GM19463 (cell line): Measurements from ENCODE around the gene RBM19.
A peak's percentile ranks its signal among the peaks of the same experiment; 100 is the strongest.

Source experiments
- ATAC-seq: cut with Tn5 transposase; IDR thresholded peaks from one replicate; pipeline ENCODE4 v1.9.1; 2021; ENCODE audit warnings: mild to moderate bottlenecking, moderate library complexity; ENCODE audit not compliant: unreplicated experiment

The RBM19 gene

DNA sequence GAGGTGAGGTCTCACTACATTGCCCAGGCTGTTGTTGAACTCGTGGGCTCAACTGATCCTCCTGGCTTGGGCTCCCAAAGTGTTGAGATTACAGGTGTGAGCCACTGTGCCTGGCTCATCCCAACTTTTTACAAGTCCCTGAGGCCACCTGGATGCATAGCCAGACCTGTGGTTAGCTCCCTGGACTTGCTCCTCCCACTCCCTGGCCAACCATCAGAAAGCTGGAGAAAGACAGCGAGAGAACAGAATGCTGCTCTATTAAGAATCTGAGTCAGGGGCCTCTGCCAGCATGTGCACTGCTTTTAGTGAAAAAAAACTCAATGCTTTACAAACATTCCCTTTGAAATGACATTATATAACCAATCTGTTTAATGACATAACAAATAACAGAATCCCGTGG is 78.2 kb downstream of the RBM19 start:
- ATAC-seq = no peak

DNA sequence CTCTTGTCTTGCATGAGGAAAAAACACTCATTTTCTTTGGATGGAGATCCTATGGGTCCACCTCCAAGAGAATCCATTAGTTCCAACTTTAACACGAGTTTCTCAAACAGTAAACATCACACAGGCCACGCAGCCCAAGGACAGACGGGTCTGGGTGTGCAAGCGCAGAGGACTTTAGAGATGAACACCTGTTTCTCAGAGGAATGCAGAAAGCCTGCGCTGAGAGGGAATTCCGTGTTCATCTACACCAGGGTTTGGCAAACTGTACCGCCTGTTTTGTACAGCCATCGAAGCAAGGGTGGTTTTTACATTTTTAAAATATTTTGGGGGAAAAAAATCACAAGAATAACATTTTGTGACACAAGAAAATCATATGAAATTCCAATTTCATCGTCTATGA is 79.4 kb downstream of the RBM19 start:
- no peak for ATAC-seq

DNA sequence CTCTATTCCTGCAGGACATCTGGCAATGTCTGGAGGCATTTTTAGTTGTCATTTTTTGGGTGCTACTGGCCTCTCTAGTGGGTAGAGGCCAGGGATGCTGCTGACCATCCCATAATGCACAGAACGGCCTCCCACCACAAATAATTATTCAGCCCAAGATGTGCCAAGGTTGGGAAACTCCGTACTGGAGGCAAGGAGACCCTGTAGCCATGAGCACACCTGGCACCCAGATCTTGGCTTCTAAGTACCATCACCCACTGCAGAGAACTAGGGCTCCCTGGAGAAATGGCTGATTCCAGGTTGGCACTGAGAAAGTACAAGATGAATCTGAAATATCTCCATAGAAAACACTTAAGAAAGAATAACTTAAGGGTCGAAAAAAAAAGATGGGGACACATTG is 81.7 kb downstream of the RBM19 start:
- ATAC-seq = no peak

DNA sequence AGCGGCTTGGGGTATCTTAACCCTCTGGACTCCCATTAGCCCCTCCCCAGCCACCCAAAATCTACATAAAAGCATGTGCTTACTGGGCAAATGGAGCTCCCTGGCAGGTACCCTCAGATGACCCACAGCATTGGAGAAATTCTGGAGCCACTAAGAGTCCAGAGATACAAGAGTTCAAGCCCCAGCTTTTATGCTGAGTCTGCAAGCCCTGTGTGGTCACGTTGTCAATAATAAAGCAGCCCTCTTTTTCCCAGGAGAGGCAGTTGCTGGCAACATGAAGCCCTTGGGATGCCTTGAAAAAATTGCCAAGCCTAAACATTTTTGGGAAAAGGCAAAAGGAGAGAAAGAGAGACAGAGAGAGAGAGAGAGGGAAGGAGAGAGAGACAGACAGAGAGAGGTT is 83.4 kb downstream of the RBM19 start:
- ATAC-seq = no peak

DNA sequence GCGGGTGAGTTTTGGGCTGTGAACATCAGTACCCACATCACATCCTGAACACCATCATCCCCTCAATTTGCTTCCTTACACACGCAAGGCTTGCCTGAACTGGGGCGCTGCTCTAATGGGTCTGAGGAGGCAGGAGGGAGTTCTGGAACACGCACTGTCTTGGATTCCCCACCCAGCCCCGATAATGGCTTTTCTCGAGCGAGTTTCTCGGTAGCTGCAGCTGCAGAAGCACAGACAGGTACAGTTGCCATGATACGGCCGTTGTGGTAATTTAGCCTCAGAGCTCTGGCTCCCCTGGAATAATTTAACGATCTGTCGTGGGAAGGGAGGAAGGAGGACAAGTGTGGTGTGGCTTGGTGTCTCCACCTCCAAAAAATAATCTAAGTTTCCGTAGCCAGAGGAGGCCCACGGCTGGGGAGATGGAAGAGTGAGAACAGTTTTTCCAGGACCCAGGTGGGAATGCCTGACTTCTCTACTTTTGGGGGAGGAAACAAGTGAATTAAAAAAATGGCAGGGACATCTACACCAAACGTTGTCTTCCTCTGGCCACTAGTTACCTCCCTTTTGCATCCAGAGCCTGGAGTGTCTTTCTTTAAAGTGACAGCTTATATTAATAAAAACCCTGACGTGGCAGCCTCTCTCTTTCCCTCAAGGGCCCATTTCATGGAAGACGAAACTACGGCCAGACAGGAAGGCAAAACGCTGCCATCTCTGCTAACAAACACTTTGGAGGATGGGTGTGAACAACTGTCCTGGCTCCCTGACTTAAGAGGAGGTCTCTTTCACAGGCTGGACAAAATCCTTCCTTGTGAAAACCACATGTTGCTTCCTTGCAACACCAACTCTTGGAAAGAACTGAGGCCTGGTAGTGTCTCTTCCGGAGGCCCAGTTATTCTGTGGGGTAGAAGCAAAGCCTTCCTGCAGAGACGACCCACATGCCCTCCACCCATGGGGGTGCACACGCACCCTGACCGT is 84.8 kb downstream of the RBM19 start:
- ATAC-seq = no peak

DNA sequence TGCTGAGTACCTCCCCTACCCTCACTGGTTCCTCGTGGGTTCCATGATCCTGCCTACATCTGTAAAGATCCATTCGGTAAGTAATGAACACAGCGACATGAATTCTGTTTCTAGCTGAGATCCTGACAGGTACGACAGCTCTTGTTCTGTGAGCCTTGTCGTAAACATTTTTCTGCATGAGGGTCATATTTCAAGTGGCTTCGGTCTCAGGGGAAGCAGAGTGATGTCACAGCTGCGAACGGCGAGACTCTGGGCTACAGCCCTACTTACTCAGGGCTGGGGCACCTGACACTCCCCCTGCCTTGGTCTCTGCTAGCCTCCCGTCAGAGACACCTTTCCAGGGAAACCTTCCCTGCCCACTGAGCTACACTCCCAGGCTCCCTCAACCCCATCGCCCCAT is 85.8 kb downstream of the RBM19 start:
- ATAC-seq = no peak

DNA sequence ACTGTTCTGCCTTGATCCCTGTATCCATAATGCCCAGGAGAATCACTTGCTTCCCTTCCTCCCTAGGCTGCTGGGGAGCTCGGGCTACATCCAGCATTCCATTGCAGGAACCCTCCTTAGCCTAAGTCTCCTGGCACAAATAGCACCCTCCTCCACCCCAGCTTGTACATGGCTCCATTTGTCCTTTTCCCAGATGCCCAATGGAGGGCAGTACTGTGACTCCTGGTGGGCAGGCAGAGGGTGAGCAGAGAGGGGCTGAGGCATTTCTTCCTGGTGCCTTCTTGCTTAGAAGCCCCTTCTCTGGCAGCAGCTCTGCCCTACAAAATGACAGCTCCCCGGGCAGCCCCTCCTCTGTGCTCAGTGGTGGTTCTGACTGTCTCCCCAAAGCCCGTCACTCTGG is 86.5 kb downstream of the RBM19 start:
- no peak for ATAC-seq

DNA sequence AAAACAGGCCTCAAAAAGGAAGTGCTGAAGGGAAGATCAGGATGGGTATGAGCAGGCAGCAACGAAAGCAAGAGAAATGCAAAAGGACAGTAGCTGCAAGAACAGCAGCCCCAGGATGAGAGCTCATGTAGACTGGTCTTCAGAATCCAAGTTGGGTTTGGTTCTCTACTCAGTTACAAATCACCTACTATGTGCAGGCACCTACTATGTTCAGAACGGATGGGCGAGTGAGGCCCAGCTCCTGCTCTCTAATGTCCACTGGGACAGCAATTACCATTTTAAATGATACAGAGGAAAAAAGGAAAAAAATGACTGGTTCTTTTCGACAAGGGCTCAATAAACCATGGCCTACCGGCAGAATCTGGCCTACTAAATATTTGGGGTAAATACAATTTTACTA is 88.5 kb downstream of the RBM19 start:
- ATAC-seq = no peak

DNA sequence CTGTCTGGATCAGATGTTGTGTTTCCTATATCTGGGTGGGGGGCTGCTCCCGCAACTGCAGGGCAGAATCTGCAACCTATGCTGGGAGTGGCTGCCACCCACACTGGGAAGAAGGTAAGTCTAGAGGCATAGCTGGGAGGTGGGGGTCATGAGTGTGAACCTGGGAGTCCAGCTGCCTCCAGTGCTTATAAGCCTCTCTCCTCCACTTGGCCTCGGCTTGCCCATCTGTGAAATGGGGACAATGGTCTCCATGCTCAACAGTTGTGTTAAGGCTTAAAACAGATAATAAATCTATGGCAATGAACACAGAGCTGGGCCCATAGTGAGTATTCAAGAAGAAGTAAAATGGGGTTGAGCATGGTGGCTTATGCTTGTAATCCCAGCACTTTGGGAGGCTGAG is 90.0 kb downstream of the RBM19 start:
- no peak for ATAC-seq

DNA sequence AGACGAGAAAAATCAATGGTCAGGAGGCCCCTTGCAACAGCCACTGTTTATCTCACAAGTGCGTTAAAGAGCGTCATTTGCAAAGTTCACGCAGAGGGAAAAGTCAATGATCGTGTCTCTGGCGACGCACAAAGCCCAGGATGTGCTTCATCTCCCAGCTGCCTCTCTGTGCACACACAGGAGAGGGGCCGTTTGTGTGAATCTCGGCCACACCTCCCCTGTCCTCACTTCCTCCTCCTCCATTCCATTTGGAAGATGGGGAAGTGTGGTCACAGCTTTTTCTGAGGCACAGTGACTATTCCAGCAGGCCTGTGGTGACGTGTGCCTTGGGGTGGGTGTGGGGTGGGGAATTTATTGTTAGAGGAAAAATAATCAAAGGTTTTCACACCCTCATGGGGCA is 90.4 kb downstream of the RBM19 start:
- ATAC-seq = no peak

DNA sequence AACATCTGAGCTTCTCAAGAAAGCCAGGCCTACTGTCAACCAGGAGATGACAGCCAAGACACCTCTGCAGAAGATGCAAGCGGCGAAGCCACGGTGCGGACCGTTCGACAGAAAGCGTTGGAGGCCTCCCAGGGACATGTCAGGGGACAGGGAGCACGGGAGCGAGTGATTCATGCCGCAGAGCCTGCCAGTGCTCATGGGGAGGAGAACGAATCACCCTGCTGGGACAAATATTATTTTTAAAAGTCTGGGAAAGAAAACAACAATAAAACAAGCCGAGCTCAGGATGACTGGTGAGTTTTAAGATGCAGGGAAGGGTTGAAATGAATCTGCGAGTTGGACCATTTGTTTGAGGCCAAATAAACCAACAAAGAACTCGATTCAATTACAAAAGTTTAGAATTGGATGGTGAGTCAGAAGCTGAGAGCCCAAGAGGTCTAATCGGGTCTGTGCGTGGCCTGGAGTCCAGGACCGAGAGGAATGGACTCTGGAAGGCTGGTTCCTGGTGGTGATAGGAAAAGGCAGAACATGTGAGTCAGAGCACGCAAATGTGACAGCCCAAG is 91.0 kb downstream of the RBM19 start:
- ATAC-seq = no peak

DNA sequence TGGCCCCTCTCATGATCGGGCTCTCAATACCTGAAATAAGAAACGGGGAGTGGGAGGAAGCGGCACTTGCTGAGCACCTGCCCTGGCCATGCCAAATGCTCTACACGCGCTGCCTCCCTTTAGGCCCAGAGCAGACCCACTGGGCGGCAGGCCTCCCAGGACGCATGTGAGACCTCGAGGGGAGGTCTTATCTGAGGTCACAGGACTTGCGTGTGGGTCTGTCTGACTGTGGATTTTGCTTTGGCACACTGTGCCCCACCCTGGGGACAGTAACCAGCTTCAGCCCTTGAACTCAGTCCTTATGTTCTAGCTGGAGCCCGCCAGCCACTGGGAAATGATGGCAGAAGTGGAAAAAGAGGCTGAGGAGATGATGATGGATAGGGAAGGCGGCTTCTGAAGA is 91.8 kb downstream of the RBM19 start:
- no peak for ATAC-seq

DNA sequence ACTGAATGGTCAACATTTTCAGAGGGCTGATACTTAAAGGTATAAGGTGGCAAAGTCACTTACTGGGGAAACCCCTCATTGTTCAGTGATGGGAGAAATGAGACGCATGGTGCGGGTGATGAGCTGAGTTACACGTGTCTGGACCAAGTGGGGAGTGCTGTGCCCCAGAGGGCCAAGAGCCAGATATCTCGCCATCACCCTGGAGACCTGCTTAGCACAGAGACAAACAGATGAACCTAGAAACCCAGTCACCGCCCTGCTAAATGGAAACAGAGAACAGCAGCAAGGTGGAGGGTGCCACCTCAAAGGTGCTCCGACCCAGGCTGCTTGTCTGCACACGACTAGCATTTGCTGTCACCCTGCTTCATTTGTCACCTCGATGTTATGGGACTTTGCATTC is 92.4 kb downstream of the RBM19 start:
- no peak for ATAC-seq

DNA sequence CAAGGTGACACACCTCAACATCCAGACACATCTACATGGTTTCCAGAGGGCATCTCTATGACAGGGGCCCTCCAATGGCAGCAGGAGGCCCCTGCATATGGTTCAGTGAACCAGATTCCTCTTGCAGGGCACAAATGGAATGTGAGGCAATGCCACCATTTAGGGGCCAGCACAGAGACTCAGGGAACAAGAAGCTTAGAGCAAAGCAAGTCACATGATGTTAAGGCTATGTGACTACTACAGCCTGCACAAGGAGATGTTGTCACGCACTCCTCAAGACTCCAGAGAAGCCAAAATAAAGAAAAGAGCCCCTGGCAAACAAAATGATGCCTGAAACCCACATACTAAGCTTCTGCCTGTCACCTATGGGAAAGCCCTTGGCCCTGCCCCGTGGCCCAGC is 95.2 kb downstream of the RBM19 start:
- ATAC-seq = no peak

DNA sequence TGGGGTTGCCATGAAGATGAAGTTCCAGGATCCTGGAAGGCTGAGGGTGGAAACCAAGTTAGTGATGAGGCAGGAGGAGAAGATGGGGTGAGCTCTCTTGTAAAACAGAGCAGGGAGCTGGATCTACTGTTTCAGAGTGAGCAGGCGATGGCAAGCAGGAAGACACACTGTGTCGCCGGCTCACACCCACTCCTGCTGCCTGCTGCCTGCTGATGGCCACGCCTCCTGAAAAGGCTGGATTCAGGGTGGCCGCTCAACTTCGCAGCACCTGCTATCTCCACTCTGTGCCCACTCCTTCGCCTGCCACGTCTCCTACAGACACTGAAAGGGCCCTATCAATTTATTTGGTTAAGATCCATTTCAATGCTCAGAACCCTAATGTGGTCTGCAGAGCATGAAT is 96.1 kb downstream of the RBM19 start:
- no peak for ATAC-seq

DNA sequence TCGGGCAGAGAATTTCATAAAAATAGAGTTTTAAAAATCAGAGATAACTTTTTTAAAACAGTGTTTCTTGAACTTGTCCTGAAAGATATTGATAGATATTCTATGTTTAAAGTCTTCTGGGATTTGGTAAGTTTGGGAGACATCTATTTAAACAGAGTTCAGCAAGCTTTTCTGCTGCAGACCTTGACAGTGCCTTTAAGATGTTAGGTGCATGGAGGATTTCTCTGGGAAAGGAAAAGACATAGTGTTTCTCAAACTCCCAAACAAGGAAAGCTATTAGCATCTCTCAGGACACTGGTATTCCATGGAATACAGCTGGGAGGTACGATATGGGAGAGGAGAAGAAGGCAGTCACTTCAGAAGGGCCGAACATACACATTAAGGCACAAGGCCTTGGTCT is 97.8 kb downstream of the RBM19 start:
- no peak for ATAC-seq

DNA sequence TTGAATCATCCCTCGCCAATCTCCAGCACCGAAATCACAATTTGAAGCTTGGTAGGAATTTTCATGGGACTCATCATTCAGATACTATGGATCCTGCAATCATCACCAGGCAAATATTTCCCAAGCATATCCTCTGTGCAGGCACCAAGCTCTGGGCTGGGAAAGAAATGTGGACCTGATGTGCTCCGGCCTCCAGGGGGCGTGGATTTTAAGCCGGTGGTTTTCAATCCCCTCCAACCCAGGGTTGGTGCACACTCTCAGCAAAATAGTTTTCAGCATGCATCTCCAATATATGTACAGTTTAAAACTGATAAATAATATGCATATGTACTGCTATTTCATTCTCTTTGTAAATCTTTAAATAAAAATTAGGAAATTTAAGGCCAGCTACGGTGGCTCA is 98.9 kb downstream of the RBM19 start:
- ATAC-seq = no peak

DNA sequence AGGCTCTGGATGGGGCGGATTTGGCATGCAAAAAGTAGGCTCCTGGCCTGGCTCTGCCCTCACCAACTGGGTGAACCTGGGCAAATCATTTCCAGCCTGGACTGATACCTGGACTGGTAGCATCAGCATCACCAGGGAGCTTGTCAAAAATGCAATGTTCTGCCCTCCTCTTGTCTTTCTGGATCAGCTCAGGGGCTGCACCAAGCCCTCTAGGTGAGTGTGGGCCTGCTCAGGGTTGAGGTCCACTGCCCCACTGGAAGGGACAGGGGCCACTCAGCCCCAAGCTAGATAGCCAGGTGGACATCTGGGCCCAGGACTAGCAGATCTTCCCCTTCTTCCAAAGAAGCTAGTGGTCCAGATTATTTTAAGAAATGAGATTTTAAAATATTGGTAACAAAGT is 99.6 kb downstream of the RBM19 start:
- ATAC-seq = no peak

DNA sequence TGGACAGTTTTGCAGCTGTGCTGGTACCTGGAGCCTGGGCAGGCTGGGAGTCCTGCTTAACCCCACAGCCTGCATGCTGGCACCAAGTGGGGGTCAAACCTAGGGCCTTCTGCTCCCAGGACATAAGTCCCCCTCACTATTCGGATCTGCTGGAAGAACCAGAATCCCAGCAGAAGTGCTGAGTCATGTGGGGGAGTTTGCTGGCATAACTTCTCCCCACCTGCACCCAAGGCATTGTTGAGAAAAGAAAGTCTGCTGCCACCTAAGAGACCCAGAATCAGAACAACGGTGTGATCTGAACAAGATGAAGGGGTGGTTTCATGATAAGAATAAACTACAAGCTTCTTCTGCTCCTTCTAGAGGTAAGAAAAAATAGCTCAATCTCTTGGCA is 102.7 kb downstream of the RBM19 start:
- peak; percentile 7 for ATAC-seq

DNA sequence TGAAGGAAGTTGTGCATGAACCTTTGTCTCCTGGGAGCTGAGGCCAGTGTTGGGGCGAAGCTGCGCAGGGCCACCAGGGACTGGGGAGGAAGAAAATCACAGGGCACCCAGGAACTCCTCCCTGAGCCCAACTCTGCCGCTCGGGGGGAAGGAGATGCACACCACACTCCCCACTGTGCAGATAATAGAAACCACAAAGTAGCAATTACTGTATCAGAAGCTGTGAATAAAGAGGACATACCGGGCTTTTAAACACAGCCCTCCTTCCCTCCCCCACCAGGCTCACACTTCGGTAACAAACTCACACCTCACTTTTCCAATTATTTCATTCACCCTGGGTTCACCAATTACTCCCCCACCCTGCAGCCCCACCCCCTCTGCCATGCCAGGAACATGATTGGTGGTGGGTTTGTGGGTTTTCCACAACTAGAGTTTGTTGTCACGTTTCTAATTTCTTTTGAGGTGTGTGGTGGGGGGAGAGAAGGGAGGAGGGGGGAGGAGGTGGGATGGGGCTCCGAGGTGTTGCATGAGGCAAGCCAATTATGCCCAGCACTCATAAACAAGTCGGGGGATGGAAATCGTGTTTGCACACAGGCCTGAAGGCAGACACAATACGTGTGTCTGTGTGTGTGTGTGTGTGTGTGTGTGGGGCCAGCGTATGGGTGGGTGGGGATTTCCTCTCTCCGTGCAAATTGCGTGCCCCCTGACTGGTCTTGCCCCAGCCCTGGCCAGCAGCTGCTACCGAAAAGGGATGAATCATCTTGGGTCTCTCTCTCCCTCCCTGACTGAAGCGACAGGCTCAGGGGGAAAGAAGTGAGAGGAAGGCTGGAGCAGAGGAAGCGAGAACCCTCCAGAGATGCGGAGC is 103.3 kb downstream of the RBM19 start:
- ATAC-seq = peak; percentile 65

DNA sequence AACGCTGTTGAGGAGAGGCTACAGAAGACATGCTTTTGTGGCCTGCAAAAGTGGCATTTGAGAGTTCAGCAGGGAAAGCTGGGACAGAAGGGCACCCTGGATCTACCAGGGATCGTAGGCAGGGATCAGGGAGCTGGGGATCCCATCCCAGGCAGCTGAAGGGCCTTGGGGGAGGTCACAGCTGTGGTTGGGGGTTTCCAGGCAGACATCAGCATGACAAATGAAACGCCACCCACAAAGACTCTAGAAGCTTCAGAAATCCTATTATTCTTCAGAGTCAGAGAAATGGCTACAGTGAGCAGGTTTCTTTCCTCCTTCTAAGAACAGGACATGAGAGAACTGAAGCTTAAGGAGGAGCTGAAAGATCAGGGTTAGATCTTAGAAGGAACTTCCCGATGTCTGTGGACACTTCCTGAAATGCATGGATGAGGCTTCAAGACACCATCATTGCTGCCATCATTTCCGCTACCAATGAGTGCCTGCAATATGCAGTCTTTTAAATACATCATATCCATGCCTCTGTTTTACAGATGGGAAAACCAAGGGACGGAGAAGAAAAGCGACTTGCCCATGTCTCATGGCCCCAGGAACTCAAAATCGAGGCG is 104.3 kb downstream of the RBM19 start:
- ATAC-seq = no peak
